ENCODE data around the gene LACTBL1. TPM values are rescaled to one million over a fixed set of nuclear protein-coding genes. Genes with fewer than 3 reads are reported as not detected.

The LACTBL1 gene
- total RNA-seq, 1 experiment from 2014 or later: not detected

GRCh38 chr1:22962558-22962957, 10.1 kb downstream of the LACTBL1 start:
- Histone ChIP-seq H2AFZ (ENCODE audit: low read length) (no peak overlapping the region), H3K27ac (ENCODE audit: insufficient read length, low read depth, low read length) (no peak overlapping the region), H3K9ac (ENCODE audit: extremely low read depth, insufficient read length, low read length) (no peak overlapping the region), H3K9me3 (ENCODE audit: control insufficient read depth, low read depth, low read length) (no peaks in the 10 kb centered on the region), H2BK12ac (ENCODE audit: insufficient read length, low read depth, low read length) (no peak overlapping the region), H3K4me2 (ENCODE audit: insufficient read depth, insufficient read length, low read length) (no peak overlapping the region), H4K20me1 (ENCODE audit: control insufficient read depth, insufficient read depth, insufficient read length) (no peaks in the 10 kb centered on the region), H2AK5ac (ENCODE audit: insufficient read length, low read length) (no peak overlapping the region), H3K79me1 (ENCODE audit: insufficient read depth, low read depth, low read length, poor library complexity, severe bottlenecking) (no peaks in the 10 kb centered on the region), H2BK20ac (ENCODE audit: low read depth, low read length, poor library complexity, severe bottlenecking) (no peak overlapping the region), H4K8ac (replicated peaks; ENCODE audit: insufficient read length, low read depth, low read length) (no peak overlapping the region), H3K4me1 (ENCODE audit: insufficient read depth, low read length) (no peaks in the 10 kb centered on the region), H3K79me2 (ENCODE audit: insufficient read depth, low read length) (no peaks in the 10 kb centered on the region), H4K91ac (ENCODE audit: insufficient read length, low read depth, low read length) (no peak overlapping the region), H2BK15ac (ENCODE audit: low read depth, low read length) (no peak overlapping the region), H3K14ac (ENCODE audit: insufficient read depth, low read length) (no peak overlapping the region), H3K18ac (ENCODE audit: insufficient read length, low read depth, low read length) (no peak overlapping the region), H2BK120ac (ENCODE audit: low read depth, low read length, poor library complexity, severe bottlenecking) (no peak overlapping the region), H3K27me3 (ENCODE audit: insufficient read depth, low read length) (no peaks in the 10 kb centered on the region), H3K56ac (ENCODE audit: insufficient read length, low read depth, low read length) (no peak overlapping the region), H3K4ac (ENCODE audit: low read depth, low read length) (no peak overlapping the region), H2BK5ac (ENCODE audit: insufficient read length, low read length) (no peak overlapping the region), H3T11ph (ENCODE audit: low read length) (no peak overlapping the region), H3K23me2 (ENCODE audit: insufficient read length, low read depth, low read length, poor library complexity, severe bottlenecking) (no peaks in the 10 kb centered on the region), H3K23ac (ENCODE audit: insufficient read length, low read depth, low read length) (no peak overlapping the region), H4K5ac (ENCODE audit: insufficient read length, low read depth, low read length) (no peak overlapping the region)
- Mint-ChIP-seq H3K9me3 (peaks cover 4 to 5% of the 10 kb centered on the region in 2 experiments; a peak in 3 of 5 replicates), H3K27me3 (ENCODE audit: low read depth) (peaks cover 22% of the 10 kb centered on the region), H3K4me1 (no peaks in the 10 kb centered on the region), H3K4me3 (no peak overlapping the region), H3K27ac (no peak overlapping the region), H3K36me3 (ENCODE audit: insufficient read depth in 1 of 3, low read depth in 3 of 3) (no peaks in the 10 kb centered on the region; a peak in 2 of 7 replicates)
- WGBS (ENCODE audit: extremely low coverage, insufficient read length, low lambda C conversion rate): no CpG with 5 or more reads among the region's 3 CpGs
- TF ChIP-seq CTCF (conservative IDR thresholded peaks at IDR 0.05): no peak
- no peak for DNase-seq
